Ishikawa (cell line): ENCODE measurements around the gene SNX22.

Experiments used
- CEBPB ChIP-seq: IDR thresholded peaks from 2 replicates; pipeline ENCODE4 v1.6.1; 2012
- CREB1 ChIP-seq: IDR thresholded peaks from 2 replicates; pipeline ENCODE4 v1.6.1; 2012; ENCODE audit warnings: low read depth
- EGR1 ChIP-seq: IDR thresholded peaks from 2 replicates; pipeline ENCODE4 v1.6.1; 2012
- EP300 ChIP-seq: IDR thresholded peaks from 2 replicates; pipeline ENCODE4 v1.6.1; 2012; ENCODE audit warnings: borderline replicate concordance
- FOXM1 ChIP-seq: IDR thresholded peaks from 2 replicates; pipeline ENCODE4 v1.6.1; 2012; ENCODE audit warnings: low read depth, borderline replicate concordance
- MAX ChIP-seq: IDR thresholded peaks from 2 replicates; pipeline ENCODE4 v1.6.1; 2012
- NFIC ChIP-seq: IDR thresholded peaks from 2 replicates; pipeline ENCODE4 v1.6.1; 2012
- RAD21 ChIP-seq: IDR thresholded peaks from 2 replicates; pipeline ENCODE4 v1.6.1; 2012; ENCODE audit warnings: low read depth
- TAF1 ChIP-seq: IDR thresholded peaks from 2 replicates; pipeline ENCODE4 v1.6.1; 2012; ENCODE audit warnings: low read depth, mild to moderate bottlenecking
- TCF12 ChIP-seq: IDR thresholded peaks from 2 replicates; pipeline ENCODE4 v1.6.1; 2012; ENCODE audit warnings: low read depth
- TEAD4 ChIP-seq: IDR thresholded peaks from 2 replicates; pipeline ENCODE4 v1.6.1; 2012
- YY1 ChIP-seq: IDR thresholded peaks from 2 replicates; pipeline ENCODE4 v1.6.1; 2012; ENCODE audit warnings: low read depth
- ZBTB7A ChIP-seq: IDR thresholded peaks from 2 replicates; pipeline ENCODE4 v1.6.1; 2012; ENCODE audit warnings: low read depth
- TF ChIP-seq, protein P1 (sequence below): IDR thresholded peaks from 2 replicates; pipeline ENCODE4 v1.6.1; 2012
- TF ChIP-seq, protein P2 (sequence below): IDR thresholded peaks from 2 replicates; pipeline ENCODE4 v1.6.1; 2012; ENCODE audit warnings: low read depth, mild to moderate bottlenecking

SNX22 gene

GRCh38 chr15:64146885-64147681 lies 4.4 kb upstream of the SNX22 start:
- no peak for TF ChIP-seq EP300
- no peak for TF ChIP-seq EGR1
- TF ChIP-seq RAD21: no peak
- TF ChIP-seq TAF1: no peak
- no peak for TF ChIP-seq CEBPB
- TF ChIP-seq FOXM1: no peak
- TF ChIP-seq TEAD4: no peak
- no peak for TF ChIP-seq MAX
- TF ChIP-seq ZBTB7A: no peak

- TF ChIP-seq NFIC (no peak), TAF1 (no peak), ZBTB7A (no peak), EP300 (no peak), MAX (no peak), TCF12 (no peak)
Observed at GRCh38 chr15:64148168-64148567, 3.4 kb upstream of the SNX22 start.

- TF ChIP-seq RAD21: no peak
- no peak for TF ChIP-seq TCF12
- TF ChIP-seq CREB1: no peak
- TF ChIP-seq YY1: no peak
- TF ChIP-seq, protein P1, sequence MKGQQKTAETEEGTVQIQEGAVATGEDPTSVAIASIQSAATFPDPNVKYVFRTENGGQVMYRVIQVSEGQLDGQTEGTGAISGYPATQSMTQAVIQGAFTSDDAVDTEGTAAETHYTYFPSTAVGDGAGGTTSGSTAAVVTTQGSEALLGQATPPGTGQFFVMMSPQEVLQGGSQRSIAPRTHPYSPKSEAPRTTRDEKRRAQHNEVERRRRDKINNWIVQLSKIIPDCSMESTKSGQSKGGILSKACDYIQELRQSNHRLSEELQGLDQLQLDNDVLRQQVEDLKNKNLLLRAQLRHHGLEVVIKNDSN: no peak
- TF ChIP-seq TEAD4: no peak
- no peak for TF ChIP-seq EP300
- no peak for TF ChIP-seq TAF1
Observed at GRCh38 chr15:64148581-64148980, 3.0 kb upstream of the SNX22 start.

- TF ChIP-seq, protein P2, sequence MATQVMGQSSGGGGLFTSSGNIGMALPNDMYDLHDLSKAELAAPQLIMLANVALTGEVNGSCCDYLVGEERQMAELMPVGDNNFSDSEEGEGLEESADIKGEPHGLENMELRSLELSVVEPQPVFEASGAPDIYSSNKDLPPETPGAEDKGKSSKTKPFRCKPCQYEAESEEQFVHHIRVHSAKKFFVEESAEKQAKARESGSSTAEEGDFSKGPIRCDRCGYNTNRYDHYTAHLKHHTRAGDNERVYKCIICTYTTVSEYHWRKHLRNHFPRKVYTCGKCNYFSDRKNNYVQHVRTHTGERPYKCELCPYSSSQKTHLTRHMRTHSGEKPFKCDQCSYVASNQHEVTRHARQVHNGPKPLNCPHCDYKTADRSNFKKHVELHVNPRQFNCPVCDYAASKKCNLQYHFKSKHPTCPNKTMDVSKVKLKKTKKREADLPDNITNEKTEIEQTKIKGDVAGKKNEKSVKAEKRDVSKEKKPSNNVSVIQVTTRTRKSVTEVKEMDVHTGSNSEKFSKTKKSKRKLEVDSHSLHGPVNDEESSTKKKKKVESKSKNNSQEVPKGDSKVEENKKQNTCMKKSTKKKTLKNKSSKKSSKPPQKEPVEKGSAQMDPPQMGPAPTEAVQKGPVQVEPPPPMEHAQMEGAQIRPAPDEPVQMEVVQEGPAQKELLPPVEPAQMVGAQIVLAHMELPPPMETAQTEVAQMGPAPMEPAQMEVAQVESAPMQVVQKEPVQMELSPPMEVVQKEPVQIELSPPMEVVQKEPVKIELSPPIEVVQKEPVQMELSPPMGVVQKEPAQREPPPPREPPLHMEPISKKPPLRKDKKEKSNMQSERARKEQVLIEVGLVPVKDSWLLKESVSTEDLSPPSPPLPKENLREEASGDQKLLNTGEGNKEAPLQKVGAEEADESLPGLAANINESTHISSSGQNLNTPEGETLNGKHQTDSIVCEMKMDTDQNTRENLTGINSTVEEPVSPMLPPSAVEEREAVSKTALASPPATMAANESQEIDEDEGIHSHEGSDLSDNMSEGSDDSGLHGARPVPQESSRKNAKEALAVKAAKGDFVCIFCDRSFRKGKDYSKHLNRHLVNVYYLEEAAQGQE: no peak
- TF ChIP-seq TCF12: no peak
- TF ChIP-seq EGR1: no peak
- no peak for TF ChIP-seq RAD21
- TF ChIP-seq EP300: no peak
- no peak for TF ChIP-seq ZBTB7A
- TF ChIP-seq CREB1: no peak
- TF ChIP-seq MAX: no peak
- TF ChIP-seq TAF1: no peak
- no peak for TF ChIP-seq YY1
- no peak for TF ChIP-seq FOXM1
- no peak for TF ChIP-seq NFIC
- no peak for TF ChIP-seq TEAD4
- TF ChIP-seq, protein P1: no peak
- TF ChIP-seq CEBPB: no peak
Observed at GRCh38 chr15:64149424-64149823, 2.1 kb upstream of the SNX22 start.

GRCh38 chr15:64149893-64150578 lies 1.5 kb upstream of the SNX22 start:
- TF ChIP-seq FOXM1 (no peak), TEAD4 (no peak), EP300 (no peak), CREB1 (no peak), CEBPB (no peak), MAX (no peak), RAD21 (no peak), EGR1 (no peak), ZBTB7A (no peak), TCF12 (no peak)

- TF ChIP-seq TEAD4 (no peak), TCF12 (no peak), FOXM1 (no peak), EP300 (no peak), ZBTB7A (no peak)
- TF ChIP-seq, protein P1: no peak
Observed at GRCh38 chr15:64152507-64153387, 1.2 kb downstream of the SNX22 start.
